DMS114 treated with DMSO at 0.1 percent for 48 hours (cell line): ENCODE measurements around the gene ZBTB37.
"Not testable (repeated sequence)": the region's sequence is repeated elsewhere in the genome, so short reads cannot be mapped to it uniquely, and the experiment has no call there.

Experiments
- DNase-seq: peaks from one replicate; lab custom pipeline; 2025; ENCODE audit not compliant: unreplicated experiment; lab: John Stamatoyannopoulos, UW

Gene ZBTB37, protein sequence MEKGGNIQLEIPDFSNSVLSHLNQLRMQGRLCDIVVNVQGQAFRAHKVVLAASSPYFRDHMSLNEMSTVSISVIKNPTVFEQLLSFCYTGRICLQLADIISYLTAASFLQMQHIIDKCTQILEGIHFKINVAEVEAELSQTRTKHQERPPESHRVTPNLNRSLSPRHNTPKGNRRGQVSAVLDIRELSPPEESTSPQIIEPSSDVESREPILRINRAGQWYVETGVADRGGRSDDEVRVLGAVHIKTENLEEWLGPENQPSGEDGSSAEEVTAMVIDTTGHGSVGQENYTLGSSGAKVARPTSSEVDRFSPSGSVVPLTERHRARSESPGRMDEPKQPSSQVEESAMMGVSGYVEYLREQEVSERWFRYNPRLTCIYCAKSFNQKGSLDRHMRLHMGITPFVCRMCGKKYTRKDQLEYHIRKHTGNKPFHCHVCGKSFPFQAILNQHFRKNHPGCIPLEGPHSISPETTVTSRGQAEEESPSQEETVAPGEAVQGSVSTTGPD

DNA sequence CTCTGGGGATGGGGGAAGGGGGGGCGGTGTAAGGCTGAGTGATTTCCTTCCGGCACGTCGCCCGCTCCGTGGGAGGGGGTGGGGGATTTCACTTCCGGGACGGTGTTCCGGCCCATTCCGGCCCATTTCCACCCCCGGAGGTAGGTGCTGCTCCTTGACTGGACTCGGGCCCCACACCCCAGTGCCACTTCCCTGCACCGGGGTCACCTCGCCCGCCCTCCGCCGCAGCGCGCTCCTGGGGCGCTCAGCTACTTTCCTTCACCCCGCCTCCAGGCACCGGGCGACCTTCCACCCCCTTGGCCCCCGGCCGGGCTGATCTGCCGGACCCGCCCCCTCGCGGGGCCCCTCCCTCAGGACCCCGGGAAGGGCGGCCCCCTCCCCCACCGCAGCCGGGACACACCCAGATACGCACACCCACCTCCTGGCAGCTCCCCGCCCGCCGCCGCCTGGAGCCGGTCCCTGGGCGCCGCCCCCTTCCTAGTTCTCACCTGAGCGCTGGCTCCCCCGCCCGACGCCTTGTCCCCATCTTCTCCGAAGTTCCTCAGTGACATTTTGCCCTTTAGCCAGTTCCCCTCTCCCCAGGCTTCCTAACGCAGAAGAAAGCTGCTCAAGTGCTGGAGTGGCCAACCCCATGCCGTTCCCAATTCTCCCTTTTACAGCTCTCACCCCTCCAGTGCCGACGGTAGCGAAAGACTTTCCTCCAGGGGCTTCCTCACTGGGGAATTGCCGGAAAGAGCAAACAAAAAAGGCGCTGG lies at the start of gene ZBTB37:
Gene ZBTB37 (plus strand): TSS at position 115 of the 755 bp plus-strand sequence. CDS start 1,846 bp downstream, outside the sequence.
- peak; percentile 84 for DNase-seq

DNA sequence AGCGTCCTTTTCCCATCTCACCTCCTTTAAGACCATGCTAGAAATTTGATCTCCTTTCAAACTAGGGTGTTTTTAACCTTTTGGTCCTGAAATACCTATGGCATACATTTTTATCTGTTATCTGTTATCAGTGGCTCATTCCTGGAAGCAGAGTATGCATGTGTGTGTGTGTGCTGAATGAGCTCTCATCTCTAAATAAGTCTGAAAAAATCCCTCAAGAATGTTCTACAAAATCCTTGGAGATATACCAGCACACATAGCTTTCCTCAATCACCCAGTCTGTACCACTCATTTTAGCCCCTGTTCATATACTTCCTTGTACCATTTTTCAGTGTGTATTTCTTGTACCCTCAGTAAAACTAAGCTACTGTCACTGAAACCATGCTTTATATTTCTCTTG lies 49.7 kb upstream of the ZBTB37 start:
- DNase-seq, result no peak

DNA sequence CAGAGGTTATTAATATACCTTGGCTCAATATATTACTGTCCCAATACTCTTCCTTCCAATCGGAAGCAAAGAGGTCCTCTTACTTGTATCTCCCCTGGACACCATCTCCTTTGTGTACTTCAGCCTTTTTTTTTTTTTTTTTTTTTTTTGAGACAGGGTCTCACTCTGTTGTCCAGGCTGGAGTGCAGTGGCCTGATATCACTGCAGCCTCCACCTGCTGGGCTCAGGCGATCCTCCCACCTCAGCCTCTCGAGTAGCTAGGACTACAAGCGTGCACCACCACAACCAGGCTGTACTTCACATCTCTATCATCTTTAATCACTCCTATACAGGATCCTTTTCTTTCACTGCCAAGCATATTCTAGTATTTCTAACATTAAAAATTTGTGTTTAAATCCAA lies 46.5 kb upstream of the ZBTB37 start:
- DNase-seq, result no peak

DNA sequence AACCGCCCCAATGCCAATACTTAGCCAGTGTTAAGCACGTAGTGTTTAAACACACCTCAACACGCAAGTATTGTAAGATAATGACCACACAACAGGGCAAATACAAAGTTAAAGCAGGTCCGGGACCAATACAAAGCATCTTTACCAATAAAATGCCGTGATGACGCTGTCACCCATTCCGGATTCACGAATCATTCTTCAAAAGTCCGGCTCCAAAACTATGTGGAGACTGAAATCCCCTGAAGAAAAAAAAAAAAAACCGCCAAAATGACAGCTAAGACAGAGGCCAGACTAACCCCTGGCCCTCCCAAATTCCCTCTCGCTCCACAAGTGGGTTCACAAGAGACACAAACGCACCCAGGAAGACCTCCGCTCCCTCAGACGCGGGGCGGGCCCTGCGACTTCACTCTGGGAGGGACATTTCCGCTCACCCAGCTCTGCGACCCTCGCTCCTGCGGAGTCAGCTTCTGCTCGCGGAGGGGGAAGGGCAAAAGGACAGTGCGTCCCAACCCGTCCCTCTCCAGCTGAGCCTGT lies 44.3 kb upstream of the ZBTB37 start:
- DNase-seq, result no peak

DNA sequence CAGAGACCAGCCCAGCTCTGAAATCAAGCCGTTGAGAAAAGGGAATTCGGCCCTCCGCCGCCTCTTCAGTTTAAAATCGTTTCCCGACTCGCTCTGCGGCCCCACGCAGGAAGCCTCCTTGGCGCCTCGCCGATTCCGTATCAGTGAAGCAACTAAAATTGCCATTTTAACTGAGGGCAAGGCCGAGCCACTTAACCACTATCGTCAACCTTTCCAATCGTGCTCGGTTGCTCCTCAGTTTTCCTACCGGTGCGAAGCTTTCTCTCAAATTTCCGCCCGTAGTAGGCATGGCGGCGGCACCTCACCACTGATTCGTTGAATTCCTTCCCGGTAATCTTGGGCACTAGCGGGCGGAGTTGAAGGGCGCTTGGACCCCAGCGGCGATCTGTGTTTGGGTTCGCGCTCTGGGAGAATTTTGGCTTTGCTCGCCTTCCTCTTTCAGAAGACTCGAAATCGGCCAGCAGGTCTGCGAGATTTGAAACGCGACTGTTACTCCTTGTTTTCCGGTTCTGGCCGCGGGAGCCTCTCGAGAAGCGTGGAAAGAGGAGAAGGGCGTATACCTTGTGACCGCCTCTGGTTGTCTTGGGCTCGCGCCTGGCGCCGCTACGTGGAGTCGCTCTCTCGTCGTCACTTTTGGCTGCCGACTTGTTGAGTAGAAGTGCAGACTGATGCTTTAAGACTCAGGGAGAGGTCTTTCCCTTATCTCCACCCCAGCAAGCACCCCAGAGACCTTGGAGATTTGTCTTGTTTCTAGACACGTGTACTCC lies 43.7 kb upstream of the ZBTB37 start, which contains the start of the genes CENPL and DARS2:
Gene CENPL (minus strand): TSS at position 569 of the 767 bp plus-strand sequence. CDS start 13,584 bp downstream, outside the sequence.
Gene DARS2 (plus strand): TSS at position 359 of the 767 bp plus-strand sequence. CDS start 557 bp downstream, outside the sequence.
- DNase-seq, result peak; percentile 97

DNA sequence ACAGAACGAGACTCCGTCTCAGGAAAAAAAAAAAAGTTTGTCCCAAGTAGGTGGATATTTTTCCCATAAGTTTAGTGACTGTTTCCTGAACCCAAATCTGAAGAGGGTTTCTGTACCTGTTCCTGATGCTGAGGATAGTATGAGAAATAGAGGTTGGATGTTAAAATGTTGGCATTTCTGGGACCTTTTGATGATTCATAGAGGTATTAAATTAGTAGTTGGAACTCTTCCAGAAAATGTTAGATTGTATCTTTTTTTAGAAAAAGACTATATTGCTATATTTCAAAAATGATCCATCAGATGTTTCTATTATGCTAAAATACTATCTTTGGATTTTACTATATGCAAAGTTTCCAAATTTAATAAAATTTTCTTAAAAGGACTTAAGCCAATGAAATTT lies 40.6 kb upstream of the ZBTB37 start:
- DNase-seq, result no peak

DNA sequence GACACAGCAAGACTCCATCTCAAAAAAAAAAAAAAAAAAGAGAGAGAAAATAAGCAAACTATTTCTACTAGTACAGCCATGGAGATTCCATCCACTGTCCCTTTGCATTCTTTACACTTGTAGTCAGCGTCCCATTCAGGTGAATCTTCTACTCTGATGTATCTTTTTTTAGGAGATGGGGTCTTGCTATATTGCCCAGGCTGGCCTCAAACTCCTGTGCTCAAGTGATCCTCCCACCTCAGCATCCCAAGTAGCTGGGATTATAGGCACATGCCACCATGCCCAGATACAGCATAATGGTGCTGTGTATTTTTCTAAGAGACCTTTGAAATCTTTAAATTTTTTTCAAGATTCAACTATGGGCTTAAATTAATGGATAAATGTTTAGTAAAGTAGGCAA lies 35.4 kb upstream of the ZBTB37 start:
- no peak for DNase-seq

DNA sequence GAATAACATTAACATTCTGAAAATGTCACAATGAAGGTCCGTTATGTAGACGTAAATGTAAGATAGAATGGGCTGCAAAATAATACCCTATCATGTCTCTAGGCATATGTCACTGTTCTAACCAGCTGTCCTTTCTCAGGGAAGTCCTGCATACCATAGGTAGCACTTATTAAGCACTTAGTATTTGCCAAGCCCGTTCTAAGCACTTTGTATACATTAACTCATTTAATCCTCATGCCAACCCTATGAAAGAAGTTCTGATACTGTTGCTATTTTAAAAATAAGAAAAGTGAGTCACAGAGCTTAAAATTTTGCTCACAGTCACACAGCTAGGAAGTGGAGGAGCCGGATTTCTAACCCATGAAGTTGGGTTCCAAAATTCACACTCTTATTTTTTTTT lies 16.1 kb upstream of the ZBTB37 start:
- no peak for DNase-seq

DNA sequence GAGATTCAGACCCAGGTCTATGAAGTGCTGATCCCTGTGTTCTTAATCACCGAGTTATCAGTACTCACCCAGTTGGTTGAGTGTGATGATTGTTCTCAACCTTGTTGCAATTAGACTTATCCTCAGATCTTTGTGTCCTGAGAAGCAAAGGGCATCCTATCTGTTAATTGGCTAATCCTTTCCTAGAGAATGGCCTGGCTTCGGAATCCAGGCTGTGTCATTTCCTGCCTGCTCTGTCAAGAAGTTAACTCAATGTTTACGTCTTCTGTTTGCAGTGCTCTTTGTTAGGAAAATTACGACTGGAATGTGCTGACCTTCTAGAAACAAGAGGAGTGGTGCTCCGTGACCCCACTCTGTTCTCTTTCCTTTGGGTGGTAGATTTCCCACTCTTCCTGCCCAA lies 15.1 kb upstream of the ZBTB37 start:
- DNase-seq, result no peak

DNA sequence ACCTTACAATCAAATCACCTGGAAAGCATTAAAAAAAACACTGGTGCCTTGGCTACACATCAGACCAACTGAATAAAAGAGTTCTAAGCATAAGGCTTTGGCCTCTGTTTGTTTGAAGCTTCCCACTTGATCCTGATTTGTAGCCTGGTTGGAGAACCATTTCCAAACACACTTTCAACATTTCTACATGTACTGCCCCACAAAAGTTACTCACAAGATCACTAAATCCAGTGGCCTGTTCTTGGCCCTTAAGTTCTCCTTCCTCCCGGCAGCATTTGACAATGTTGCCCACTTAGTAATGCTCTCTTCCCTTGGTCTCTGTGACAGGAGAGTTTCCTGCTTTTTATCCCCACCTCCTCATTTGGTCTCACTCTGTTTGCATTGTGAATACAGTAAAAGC lies 12.2 kb upstream of the ZBTB37 start:
- DNase-seq, result no peak

DNA sequence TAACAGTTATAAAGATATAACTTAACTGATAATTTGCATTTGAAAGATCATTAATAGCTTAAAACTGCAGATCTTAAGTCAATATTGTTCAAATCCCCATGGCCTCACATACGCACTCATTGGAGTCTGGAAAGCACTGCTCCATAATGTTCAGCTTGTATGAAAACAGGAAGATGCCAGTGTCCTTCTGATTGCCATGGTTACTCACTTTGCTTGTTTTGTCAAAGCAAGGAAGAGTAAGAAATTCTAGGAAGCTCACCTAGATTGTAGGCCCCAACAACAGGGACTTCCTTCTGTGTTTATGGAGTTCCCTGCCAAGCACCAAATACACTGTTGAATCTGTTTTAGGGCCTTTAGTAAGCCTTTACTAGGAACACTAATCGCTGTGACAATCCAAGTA lies 11.3 kb upstream of the ZBTB37 start:
- DNase-seq, result no peak

DNA sequence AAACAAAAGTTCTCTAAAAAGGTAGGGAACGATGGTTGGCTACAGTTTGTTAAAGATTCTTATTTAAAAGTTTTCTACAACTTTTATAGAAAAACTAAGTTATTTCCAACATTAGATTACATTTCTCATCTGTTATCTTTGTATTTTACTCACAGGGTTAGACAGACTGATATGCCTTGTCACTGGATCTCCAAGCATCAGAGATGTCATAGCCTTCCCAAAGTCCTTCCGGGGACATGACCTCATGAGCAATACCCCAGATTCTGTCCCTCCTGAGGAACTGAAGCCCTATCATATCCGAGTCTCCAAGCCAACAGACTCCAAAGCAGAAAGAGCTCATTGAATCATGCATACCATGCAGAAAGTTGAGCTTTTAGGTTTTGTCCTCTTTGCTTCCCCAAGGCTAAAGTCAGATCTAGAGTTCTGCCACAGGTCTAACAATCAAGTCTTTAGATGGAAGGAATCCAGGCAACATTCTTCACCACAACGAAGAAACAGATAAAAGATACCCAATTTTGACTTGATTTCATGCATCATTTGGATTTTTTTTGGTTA lies 10.7 kb upstream of the ZBTB37 start:
- DNase-seq, result no peak

DNA sequence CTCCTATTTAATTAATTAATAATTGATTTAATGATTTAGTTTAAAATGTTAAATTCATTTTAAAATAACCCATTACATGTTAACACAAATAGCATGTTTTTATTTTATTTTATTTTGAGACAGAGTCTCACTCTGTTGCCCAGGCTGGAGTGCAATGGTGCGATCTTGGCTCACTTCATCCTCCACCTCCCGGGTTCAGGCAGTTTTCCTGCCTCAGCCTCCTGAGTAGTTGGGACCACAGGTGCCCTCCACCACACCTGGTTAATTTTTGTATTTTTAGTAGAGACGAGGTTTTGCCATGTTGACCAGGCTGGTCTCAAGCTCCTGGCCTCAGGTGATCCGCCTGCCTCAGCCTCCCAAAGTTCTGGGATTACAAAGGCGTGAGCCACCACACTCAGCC lies 8.6 kb upstream of the ZBTB37 start:
- DNase-seq, result not testable (repeated sequence)

DNA sequence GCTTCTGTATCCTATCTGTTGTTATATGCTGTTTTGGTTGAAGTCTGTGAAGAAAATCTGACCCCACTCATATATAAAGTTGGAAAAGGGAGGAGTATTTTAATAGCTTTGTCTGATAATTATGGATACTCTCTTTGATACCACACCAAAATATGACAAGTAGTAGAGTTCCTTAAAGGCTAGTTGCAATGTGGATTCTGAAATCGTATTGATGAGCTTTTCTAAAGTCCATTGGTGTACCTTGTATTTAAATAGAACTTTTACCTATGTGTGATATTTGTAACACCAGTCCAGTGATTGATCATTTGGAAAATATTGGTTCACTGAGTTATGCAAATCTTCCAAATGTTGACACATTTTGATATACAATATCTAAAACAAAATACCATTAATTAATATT lies 8.1 kb upstream of the ZBTB37 start:
- DNase-seq, result no peak

DNA sequence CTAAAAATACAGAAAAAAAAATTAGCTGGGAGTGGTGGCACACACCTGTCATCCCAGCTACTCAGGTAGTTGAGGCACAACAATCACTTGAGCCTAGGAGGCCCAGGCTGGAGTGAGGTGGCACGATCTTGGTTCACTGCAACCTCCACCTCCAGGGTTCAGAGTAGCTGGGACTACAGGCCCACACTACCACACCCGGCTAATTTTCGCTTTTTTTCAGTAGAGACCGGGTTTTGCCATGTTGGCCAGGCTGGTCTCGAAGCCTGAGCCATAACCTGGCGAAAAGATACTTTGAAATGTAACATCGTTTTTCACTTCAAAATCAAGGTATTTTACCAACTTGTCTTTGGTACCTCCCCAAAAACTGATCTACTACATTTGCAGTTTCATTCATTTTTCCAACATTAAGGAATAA lies 6.4 kb upstream of the ZBTB37 start:
- no peak for DNase-seq

DNA sequence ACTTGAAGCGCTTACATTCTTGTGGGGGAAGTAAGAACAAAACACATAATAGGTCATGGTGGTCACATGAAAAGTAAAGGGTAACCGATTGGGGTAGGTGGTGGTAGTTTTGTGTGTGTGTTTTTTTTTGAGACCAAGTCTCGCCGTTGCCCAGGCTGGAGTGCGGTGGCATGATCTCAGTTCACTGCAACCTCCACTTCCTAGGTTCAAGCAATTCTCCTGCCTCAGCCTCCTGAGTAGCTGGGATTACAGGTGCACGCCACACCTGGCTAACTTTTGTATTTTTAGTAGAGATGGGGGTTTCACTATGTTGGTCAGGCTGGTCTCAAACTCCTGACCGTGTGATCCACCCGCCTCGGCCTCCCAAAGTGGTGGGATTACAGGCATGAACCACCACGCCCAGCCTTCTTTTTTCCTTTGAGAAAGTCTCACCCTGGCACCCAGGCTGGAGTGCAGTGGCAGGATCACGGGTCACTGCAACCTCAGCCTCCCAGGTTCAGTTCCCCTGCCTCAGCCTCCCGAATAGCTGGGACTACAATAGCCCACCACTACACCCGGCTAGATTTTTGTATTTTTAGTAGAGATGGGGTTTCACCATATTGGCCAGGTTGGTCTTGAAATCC lies 5.9 kb upstream of the ZBTB37 start:
- DNase-seq, result peak; percentile 33

DNA sequence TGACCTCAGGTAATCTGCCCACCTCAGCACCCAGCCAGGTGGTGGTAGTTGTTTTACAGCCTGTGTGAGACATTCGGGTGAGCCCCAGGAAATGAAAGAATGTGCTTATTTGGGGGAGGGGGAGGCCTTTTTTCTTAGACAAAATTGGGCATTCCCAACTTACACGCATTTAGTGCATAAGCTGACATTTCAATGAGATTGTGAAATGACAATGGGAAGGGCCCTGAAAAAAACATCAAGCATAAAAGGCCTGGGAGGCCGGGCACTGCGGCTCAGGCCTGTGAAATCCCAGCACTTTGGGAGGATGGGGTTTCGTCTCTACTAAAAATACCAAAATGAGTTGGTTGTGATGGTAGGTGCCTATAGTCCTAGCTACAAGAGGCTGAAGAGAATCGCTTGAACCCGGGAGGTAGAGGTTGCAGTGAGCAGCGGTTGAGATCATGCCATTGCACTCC lies 5.4 kb upstream of the ZBTB37 start:
- DNase-seq, result peak; percentile 50

DNA sequence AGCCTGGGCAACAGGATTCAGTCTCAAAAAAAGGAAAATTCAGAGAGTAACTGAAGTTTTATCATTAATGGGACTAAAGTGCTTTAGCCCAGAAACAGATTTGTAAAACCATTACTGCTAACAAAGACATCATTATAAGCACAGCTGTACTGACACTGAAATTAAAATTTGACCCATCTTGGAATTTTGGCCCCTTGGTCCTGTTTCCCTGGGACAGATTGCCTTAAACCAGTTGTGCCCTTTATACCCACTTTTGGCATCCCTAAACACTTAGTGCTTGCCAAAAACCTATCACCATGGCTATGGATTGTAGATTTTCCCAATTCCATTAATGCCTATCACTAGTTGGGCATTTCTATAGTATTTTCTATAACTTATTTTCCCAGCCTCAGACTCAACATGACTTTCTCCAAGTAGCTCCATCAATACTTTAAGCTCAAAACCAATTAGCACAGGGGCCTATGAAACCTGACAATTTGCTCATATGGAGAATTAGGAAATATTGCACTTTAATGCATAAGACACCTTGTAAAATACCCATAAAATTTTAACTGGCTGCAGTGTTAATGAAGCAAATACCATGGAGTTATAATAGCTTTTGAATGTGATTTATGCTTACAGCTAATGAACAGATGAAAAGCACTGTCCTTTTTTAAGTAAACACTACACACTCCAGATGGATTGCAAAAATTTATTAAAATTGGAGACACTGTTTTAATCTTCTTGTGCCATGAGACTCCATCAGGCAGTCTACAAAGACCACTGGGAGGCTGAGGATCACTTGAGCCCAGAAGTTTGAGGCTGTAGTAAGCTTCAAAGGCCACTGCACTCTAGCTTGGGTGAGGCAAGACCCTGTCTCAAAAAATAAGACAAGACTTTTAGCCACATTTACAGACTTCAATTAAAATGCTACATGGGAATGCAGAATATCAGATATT lies 4.7 kb upstream of the ZBTB37 start:
- peak; percentile 50 for DNase-seq
